GM23248 (cell line): ENCODE measurements around the gene DEPDC1.

Experiments used
- EZH2 ChIP-seq: fragments of 200-600 bp; sonication (generic); IDR thresholded peaks from 2 replicates; pipeline ENCODE4 v1.6.1; 2018; ENCODE audit warnings: antibody characterized with exemption, mild to moderate bottlenecking; ENCODE audit not compliant: insufficient read depth, poor library complexity, severe bottlenecking
- EZH2phosphoT487 ChIP-seq: fragments of 200-600 bp; sonication (generic); IDR thresholded peaks from 2 replicates; pipeline ENCODE4 v1.6.1; 2018; ENCODE audit warnings: antibody characterized with exemption, moderate library complexity, mild to moderate bottlenecking, low read depth; ENCODE audit not compliant: insufficient read depth

- TF ChIP-seq EZH2 (no peak), EZH2phosphoT487 (no peak)
Measured at GRCh38 chr1:68433395-68433794, 63.5 kb downstream of the DEPDC1 start.
